Endothelial cell of umbilical vein (primary cell): ENCODE results near the gene RFESD. TPM values are rescaled to one million over a fixed set of nuclear protein-coding genes. Genes with fewer than 3 reads are reported as not detected.

ENCODE experiments used
- BruUV-seq: library from RNA; stranded (reverse); fragments of 400-500 nt; replicated peaks from 2 replicates; lab custom pipeline; 2021; lab: Mats Ljungman, UMichigan
- CTCF ChIA-PET: fragments of 300-600, 350-600 bp; sonication (Branson Sonifier 250); formaldehyde crosslinking; loops from one replicate; lab custom pipeline; 2021; ENCODE audit warnings: antibody characterized with exemption, inconsistent platforms; lab: Charles Lee
- POLR2A ChIA-PET: fragments of 300-600, 350-600 bp; sonication (Branson Sonifier 250); formaldehyde crosslinking; loops from one replicate; lab custom pipeline; 2021; ENCODE audit warnings: antibody characterized with exemption, inconsistent platforms; lab: Charles Lee
- DNase-seq: peaks from one replicate; pipeline ENCODE4 v3.0.0-alpha.2; 2011; ENCODE audit warnings: low read depth, low spot score
- FAIRE-seq: peaks from 2 replicates; lab custom pipeline; 2011; peaks lifted over from hg19 to GRCh38; lab: Jason Lieb, UNC
- H2AFZ ChIP-seq: 2 replicates; pipeline ENCODE4 v1.6.0; 2012; ENCODE audit warnings: low read depth, low read length, control low read depth, inconsistent platforms
- H3K27ac ChIP-seq: 2 replicates; pipeline ENCODE4 v1.5.1; 2011; ENCODE audit warnings: low read depth, mild to moderate bottlenecking, control low read depth, low read length, moderate library complexity; ENCODE audit not compliant: insufficient read depth
- H3K27me3 ChIP-seq, 2 experiments: 2 replicates each; pipeline versions ENCODE4 v1.6.0 to v1.6.1; 2011; ENCODE audit warnings: low read length in 2 of 2, mixed read lengths in 1 of 2; ENCODE audit not compliant: control insufficient read depth in 2 of 2, insufficient read depth in 2 of 2
- H3K36me3 ChIP-seq, 2 experiments: 2 replicates in 1 of 2; 3 replicates in 1 of 2; pipeline ENCODE4 v1.5.1; 2011; ENCODE audit warnings: low read length in 2 of 2, mild to moderate bottlenecking in 1 of 2, moderate library complexity in 1 of 2; ENCODE audit not compliant: control insufficient read depth in 2 of 2, insufficient read depth in 2 of 2; ENCODE audit errors: extremely low read depth in 1 of 2
- H3K4me1 ChIP-seq: 3 replicates; pipeline ENCODE4 v1.5.1; 2011; ENCODE audit warnings: mild to moderate bottlenecking, low read length; ENCODE audit not compliant: control insufficient read depth, insufficient read depth; ENCODE audit errors: extremely low read depth
- H3K4me2 ChIP-seq: 2 replicates; pipeline ENCODE4 v1.6.1; 2011; ENCODE audit warnings: low read length, control low read depth, mixed read lengths; ENCODE audit not compliant: insufficient read depth
- H3K4me3 ChIP-seq, 3 experiments: fragments of 200-600 bp in 1 of 3; sonication (generic), shearing (Covaris generic) in 1 of 3; replicated peaks in 1 of 3; 2 replicates each; pipeline ENCODE4 v1.5.1; 2011 to 2016; ENCODE audit warnings: control low read depth in 3 of 3, low read length in 3 of 3, mild to moderate bottlenecking in 2 of 3, inconsistent platforms in 1 of 3, low read depth in 1 of 3, moderate library complexity in 1 of 3; ENCODE audit not compliant: insufficient read depth in 1 of 3
- H3K79me2 ChIP-seq: 2 replicates; pipeline ENCODE4 v1.6.0; 2012; ENCODE audit warnings: low read length, inconsistent platforms; ENCODE audit not compliant: control insufficient read depth, insufficient read depth
- H3K9ac ChIP-seq: replicated peaks from 2 replicates; pipeline ENCODE3; 2011; ENCODE audit warnings: low read length, control low read depth; ENCODE audit not compliant: insufficient read depth; ENCODE audit errors: extremely low read depth
- H3K9me1 ChIP-seq: replicated peaks from 3 replicates; pipeline ENCODE4 v1.6.0; 2011; ENCODE audit warnings: mild to moderate bottlenecking, low read length; ENCODE audit not compliant: control insufficient read depth, insufficient read depth; ENCODE audit errors: extremely low read depth
- H3K9me3 ChIP-seq: replicated peaks from 2 replicates; pipeline ENCODE4 v1.5.1; 2012; ENCODE audit warnings: low read length, inconsistent platforms; ENCODE audit not compliant: control insufficient read depth, insufficient read depth
- H4K20me1 ChIP-seq: replicated peaks from 2 replicates; pipeline ENCODE3; 2011; ENCODE audit warnings: mild to moderate bottlenecking, low read length; ENCODE audit not compliant: control insufficient read depth, insufficient read depth; ENCODE audit errors: extremely low read depth
- CTCF ChIP-seq, 2 donors: IDR thresholded peaks; 1 replicate in 1 of 2; 2 replicates in 1 of 2; pipeline ENCODE4 v1.5.1; 2011; ENCODE audit warnings: low read length in 2 of 2, mild to moderate bottlenecking in 2 of 2, moderate library complexity in 2 of 2, control low read depth in 1 of 2, inconsistent platforms in 1 of 2, low read depth in 1 of 2; ENCODE audit not compliant: insufficient read depth in 1 of 2; ENCODE audit errors: extremely low read depth in 1 of 2
- EZH2 ChIP-seq: IDR thresholded peaks from 2 replicates; pipeline ENCODE4 v1.6.1; 2012; ENCODE audit warnings: borderline replicate concordance, low read depth, mild to moderate bottlenecking, moderate library complexity, low read length, inconsistent platforms; ENCODE audit not compliant: severe bottlenecking
- FOS ChIP-seq: IDR thresholded peaks from 2 replicates; pipeline ENCODE4 v1.6.1; 2011; ENCODE audit warnings: mild to moderate bottlenecking, low read length, moderate library complexity, borderline replicate concordance; ENCODE audit not compliant: insufficient read depth
- GATA2 ChIP-seq: IDR thresholded peaks from 2 replicates; pipeline ENCODE4 v1.7.0; 2011; ENCODE audit warnings: low read depth, mild to moderate bottlenecking, moderate library complexity, mixed read lengths, low read length; ENCODE audit not compliant: insufficient read length, insufficient read depth
- JUN ChIP-seq: IDR thresholded peaks from 2 replicates; pipeline ENCODE4 v1.6.1; 2011; ENCODE audit warnings: borderline replicate concordance, low read depth; ENCODE audit not compliant: insufficient read length, insufficient read depth
- MAX ChIP-seq: IDR thresholded peaks from 2 replicates; pipeline ENCODE4 v1.6.1; 2011; ENCODE audit not compliant: insufficient read depth, insufficient read length
- MYC ChIP-seq: IDR thresholded peaks from one replicate; pipeline ENCODE4 v1.6.1; 2011; ENCODE audit warnings: mild to moderate bottlenecking, low read depth, low read length
- POLR2A ChIP-seq: IDR thresholded peaks from 2 replicates; pipeline ENCODE4 v1.6.1; 2012; ENCODE audit warnings: low read depth, mild to moderate bottlenecking, control low read depth, low read length
- POLR2AphosphoS5 ChIP-seq: IDR thresholded peaks from 2 replicates; pipeline ENCODE4 v1.6.1; 2012; ENCODE audit warnings: low read depth, mild to moderate bottlenecking, control low read depth, low read length, moderate library complexity; ENCODE audit not compliant: insufficient read depth
- dilution Hi-C: fragments of 300-500 bp; cut with MboI; formaldehyde crosslinking; loops from one replicate; pipeline ENCODE4 v1.15.0; 2019; ENCODE audit warnings: low sequenced_read_pairs; ENCODE audit not compliant: extremely low pct_ligation_motif_present
- intact Hi-C: fragments of 100-400 bp; cut with micrococcal nuclease; formaldehyde crosslinking; loops from one replicate; pipeline ENCODE4 v1.10.0; 2022
- polyA plus RNA-seq, 4 experiments: library from polyadenylated mRNA; depleted of rRNA in 3 of 4; stranded (reverse) in 3 of 4; unstranded in 1 of 4; fragments of >200 nt; gene quantifications; 2 replicates each; pipeline versions ENCODE4 v1.2.1 to v1.2.3, GENCODE V29; 2011 to 2012; ENCODE audit warnings: missing spikeins in 1 of 4
- total RNA-seq: library from RNA; stranded (reverse); gene quantifications from 2 replicates; pipeline ENCODE4 v1.2.3, GENCODE V29; 2021

Gene RFESD
- total and polyA plus RNA-seq, 2 donors (not counting 3 experiments of a cell fraction or from before 2014, with no cell fraction given): 0.88 to 2.0 TPM

- POLR2A ChIA-PET: no interaction called here
Measured at GRCh38 chr5:95605786-95606185, 40.8 kb upstream of the RFESD start.

More at GRCh38 chr5:95605786-95606185, 40.8 kb upstream of the RFESD start:
- no peaks in the 10 kb centered on the region for H3K79me2 ChIP-seq
- H3K36me3 ChIP-seq: no peaks in the 10 kb centered on the region
- intact Hi-C loops: no loop called here
- H3K9ac ChIP-seq: no peak overlapping the region
- no peak overlapping the region for H3K4me3 ChIP-seq
- BruUV-seq: no TSS peak
- H4K20me1 ChIP-seq: no peaks in the 10 kb centered on the region
- no peak for DNase-seq
- no peak for FAIRE-seq
- H3K9me3 ChIP-seq: no peaks in the 10 kb centered on the region
- dilution Hi-C loops: no loop called here
- no peaks in the 10 kb centered on the region for H3K27me3 ChIP-seq
- no peak overlapping the region for H2AFZ ChIP-seq
- CTCF ChIA-PET: interaction anchor here (0.6 kb wide), 1 partner anchor 187 kb away, joined by 3 read pairs; no protein-coding TSS in a partner anchor
- no peak overlapping the region for H3K4me2 ChIP-seq
- H3K4me1 ChIP-seq: no peaks in the 10 kb centered on the region
- no peak overlapping the region for H3K27ac ChIP-seq
- no peaks in the 10 kb centered on the region for H3K9me1 ChIP-seq
- TF ChIP-seq POLR2A: no peak
- no peak for TF ChIP-seq FOS
- TF ChIP-seq GATA2: no peak
- TF ChIP-seq POLR2AphosphoS5: no peak
- TF ChIP-seq EZH2: no peak
- no peak for TF ChIP-seq JUN
- no peak for TF ChIP-seq MYC
- no peak for TF ChIP-seq MAX
- TF ChIP-seq CTCF (IDR thresholded peaks at IDR 0.05; ENCODE audit: extremely low read depth in 1 of 2, insufficient read depth in 1 of 2, low read depth in 1 of 2, low read length in 2 of 2): no peak
